ENCODE results near the gene DSCAM. TPM values are rescaled to one million over a fixed set of nuclear protein-coding genes. Genes with fewer than 3 reads are reported as not detected.

Gene DSCAM
- total RNA-seq, 1 donor: not detected

DNA sequence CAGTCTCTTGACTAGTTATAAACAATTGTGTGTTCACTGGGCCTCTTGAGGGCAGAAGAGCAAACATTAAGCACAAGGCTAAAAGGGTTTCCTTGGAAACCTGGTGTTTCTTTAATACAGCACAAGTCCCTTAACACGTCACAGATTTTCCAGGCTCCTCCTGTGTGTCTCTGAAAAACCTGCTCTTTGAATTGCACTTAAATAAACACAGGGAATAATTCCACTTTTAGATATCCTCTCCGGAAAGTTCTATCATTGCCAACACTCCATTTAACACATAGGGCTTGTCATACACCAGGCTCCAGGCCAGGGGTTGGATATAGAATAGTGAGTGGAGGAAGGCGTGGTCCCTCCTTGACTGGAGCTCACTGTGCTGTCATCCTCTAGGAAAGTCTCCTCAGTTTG lies 442.6 kb downstream of the DSCAM start:
- H3K4me3 ChIP-seq (ENCODE audit: insufficient read depth, low read length): no peak overlapping the region
- H3K27ac ChIP-seq (ENCODE audit: low read depth, low read length): no peak overlapping the region
- H3K4me2 ChIP-seq (ENCODE audit: insufficient read depth, low read length): no peak overlapping the region
- H3K4me1 ChIP-seq (ENCODE audit: insufficient read depth, low read length): no peaks in the 10 kb centered on the region
- peaks cover 3% of the 10 kb centered on the region for H3K9me3 ChIP-seq (ENCODE audit: low read depth, low read length)
- DNase-seq (ENCODE audit: insufficient read length, low spot score, missing footprints): no peak
- TF ChIP-seq, protein P1, sequence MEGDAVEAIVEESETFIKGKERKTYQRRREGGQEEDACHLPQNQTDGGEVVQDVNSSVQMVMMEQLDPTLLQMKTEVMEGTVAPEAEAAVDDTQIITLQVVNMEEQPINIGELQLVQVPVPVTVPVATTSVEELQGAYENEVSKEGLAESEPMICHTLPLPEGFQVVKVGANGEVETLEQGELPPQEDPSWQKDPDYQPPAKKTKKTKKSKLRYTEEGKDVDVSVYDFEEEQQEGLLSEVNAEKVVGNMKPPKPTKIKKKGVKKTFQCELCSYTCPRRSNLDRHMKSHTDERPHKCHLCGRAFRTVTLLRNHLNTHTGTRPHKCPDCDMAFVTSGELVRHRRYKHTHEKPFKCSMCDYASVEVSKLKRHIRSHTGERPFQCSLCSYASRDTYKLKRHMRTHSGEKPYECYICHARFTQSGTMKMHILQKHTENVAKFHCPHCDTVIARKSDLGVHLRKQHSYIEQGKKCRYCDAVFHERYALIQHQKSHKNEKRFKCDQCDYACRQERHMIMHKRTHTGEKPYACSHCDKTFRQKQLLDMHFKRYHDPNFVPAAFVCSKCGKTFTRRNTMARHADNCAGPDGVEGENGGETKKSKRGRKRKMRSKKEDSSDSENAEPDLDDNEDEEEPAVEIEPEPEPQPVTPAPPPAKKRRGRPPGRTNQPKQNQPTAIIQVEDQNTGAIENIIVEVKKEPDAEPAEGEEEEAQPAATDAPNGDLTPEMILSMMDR (IDR thresholded peaks at IDR 0.05; ENCODE audit: extremely low read depth, low read depth, low read length): no peak
- H2AFZ ChIP-seq (ENCODE audit: low read length): no peak overlapping the region
- H3K27me3 ChIP-seq (ENCODE audit: insufficient read depth, low read length): no peaks in the 10 kb centered on the region
- no peaks in the 10 kb centered on the region for H3K79me2 ChIP-seq (ENCODE audit: insufficient read depth, low read length)
- H3K36me3 ChIP-seq (ENCODE audit: insufficient read depth, low read length): no peaks in the 10 kb centered on the region
- H4K20me1 ChIP-seq (ENCODE audit: insufficient read depth, low read length): no peaks in the 10 kb centered on the region

DNA sequence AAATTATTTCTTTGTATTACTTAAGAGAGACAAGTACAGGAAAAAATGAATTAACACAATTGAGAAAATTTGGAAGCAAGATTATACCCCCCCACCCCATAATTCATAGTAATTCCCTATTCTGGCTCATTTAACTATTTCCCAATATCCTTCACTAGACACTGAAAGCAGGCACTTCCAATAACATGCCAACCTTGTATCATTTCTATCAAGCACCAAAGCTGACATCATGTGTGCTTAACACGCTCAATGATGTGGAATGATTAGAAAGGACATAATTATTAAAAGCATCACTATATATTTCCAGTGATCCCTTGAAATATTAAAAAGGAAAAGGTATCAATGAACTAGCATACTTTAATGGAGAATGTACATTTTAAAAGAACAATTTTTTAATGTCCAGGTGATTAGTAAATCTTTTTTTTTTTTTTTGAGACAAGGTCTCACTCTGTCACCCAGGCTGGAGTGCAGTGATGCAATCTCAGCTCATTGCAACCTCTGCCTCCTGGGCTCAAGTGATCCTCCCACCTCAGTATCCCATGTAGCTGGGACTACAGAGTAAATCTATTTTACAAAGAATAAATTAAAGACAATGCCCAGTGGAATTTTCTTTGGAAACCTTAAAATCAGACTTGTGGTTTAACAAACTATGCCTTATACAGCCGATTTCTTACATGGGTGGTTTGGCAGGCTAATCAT lies 443.9 kb downstream of the DSCAM start:
- Histone ChIP-seq H4K20me1 (ENCODE audit: insufficient read depth, low read length) (no peaks in the 10 kb centered on the region), H3K27me3 (ENCODE audit: insufficient read depth, low read length) (no peaks in the 10 kb centered on the region), H3K4me2 (ENCODE audit: insufficient read depth, low read length) (no peak overlapping the region), H3K9me3 (ENCODE audit: low read depth, low read length) (peaks cover 3% of the 10 kb centered on the region), H3K36me3 (ENCODE audit: insufficient read depth, low read length) (no peaks in the 10 kb centered on the region), H3K4me1 (ENCODE audit: insufficient read depth, low read length) (no peaks in the 10 kb centered on the region), H3K27ac (ENCODE audit: low read depth, low read length) (no peak overlapping the region), H2AFZ (ENCODE audit: low read length) (no peak overlapping the region), H3K4me3 (ENCODE audit: insufficient read depth, low read length) (no peak overlapping the region), H3K79me2 (ENCODE audit: insufficient read depth, low read length) (no peaks in the 10 kb centered on the region)
- TF ChIP-seq, protein P1 (IDR thresholded peaks at IDR 0.05; ENCODE audit: extremely low read depth, low read depth, low read length): no peak
- no peak for DNase-seq (ENCODE audit: insufficient read length, low spot score, missing footprints)

DNA sequence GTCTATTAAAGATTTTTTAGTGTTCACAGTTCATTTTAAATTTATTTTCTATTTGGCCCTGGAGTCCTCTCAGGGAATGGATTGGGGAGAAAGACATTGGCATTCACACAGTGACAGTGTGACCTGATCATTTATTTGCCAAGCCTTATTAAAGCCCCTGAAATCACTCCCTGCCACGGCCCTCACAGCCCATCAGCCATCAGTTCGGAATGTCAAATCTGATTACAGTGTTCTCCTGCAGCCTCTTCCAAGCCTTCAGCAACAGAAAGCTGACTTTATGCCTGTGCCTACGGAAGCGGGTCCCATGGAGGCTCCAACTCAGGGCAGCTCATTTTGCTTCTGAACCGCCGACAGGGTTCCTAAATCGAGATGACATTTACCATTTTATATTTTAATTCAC lies 451.2 kb downstream of the DSCAM start:
- Histone ChIP-seq H3K4me3 (ENCODE audit: insufficient read depth, low read length) (no peak overlapping the region), H3K36me3 (ENCODE audit: insufficient read depth, low read length) (no peaks in the 10 kb centered on the region), H3K27ac (ENCODE audit: low read depth, low read length) (no peak overlapping the region), H3K4me2 (ENCODE audit: insufficient read depth, low read length) (no peak overlapping the region), H3K79me2 (ENCODE audit: insufficient read depth, low read length) (no peaks in the 10 kb centered on the region), H3K9me3 (ENCODE audit: low read depth, low read length) (peaks cover 3% of the 10 kb centered on the region), H2AFZ (ENCODE audit: low read length) (no peak overlapping the region), H3K4me1 (ENCODE audit: insufficient read depth, low read length) (no peaks in the 10 kb centered on the region), H3K27me3 (ENCODE audit: insufficient read depth, low read length) (no peaks in the 10 kb centered on the region), H4K20me1 (ENCODE audit: insufficient read depth, low read length) (no peaks in the 10 kb centered on the region)
- TF ChIP-seq, protein P1 (IDR thresholded peaks at IDR 0.05; ENCODE audit: extremely low read depth, low read depth, low read length): no peak
- no peak for DNase-seq (ENCODE audit: insufficient read length, low spot score, missing footprints)

DNA sequence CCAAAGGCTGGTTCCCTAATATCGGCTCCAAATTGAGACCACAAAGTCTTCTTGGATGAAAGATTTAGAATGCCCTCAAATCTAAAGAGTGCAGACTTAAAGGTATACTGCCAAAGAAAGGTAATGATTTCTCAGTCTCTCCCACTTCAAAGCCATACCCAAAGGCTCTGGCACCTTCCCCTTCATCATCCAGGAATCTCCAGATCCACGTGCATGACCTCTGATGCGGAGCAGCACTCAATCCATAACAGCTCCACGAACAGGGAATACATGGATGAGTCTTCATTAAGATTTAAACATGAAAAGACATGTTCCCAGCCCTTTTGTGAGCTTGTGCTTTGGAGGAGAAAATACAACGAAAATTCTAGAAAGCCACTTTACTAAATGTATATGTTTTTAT lies 453.9 kb downstream of the DSCAM start:
- Histone ChIP-seq H3K27me3 (ENCODE audit: insufficient read depth, low read length) (no peaks in the 10 kb centered on the region), H3K4me1 (ENCODE audit: insufficient read depth, low read length) (no peaks in the 10 kb centered on the region), H3K79me2 (ENCODE audit: insufficient read depth, low read length) (no peaks in the 10 kb centered on the region), H3K9me3 (ENCODE audit: low read depth, low read length) (peaks cover 3% of the 10 kb centered on the region), H3K4me3 (ENCODE audit: insufficient read depth, low read length) (no peak overlapping the region), H2AFZ (ENCODE audit: low read length) (no peak overlapping the region), H3K4me2 (ENCODE audit: insufficient read depth, low read length) (no peak overlapping the region), H3K27ac (ENCODE audit: low read depth, low read length) (no peak overlapping the region), H3K36me3 (ENCODE audit: insufficient read depth, low read length) (no peaks in the 10 kb centered on the region), H4K20me1 (ENCODE audit: insufficient read depth, low read length) (no peaks in the 10 kb centered on the region)
- no peak for DNase-seq (ENCODE audit: insufficient read length, low spot score, missing footprints)
- TF ChIP-seq, protein P1 (IDR thresholded peaks at IDR 0.05; ENCODE audit: extremely low read depth, low read depth, low read length): no peak

Measured in osteoblast (primary cell).